GM19099 (cell line): ENCODE data around the gene PLPP4.

Experiments used
- POLR2A ChIP-seq: IDR thresholded peaks from 3 replicates; pipeline ENCODE4 v1.6.1; 2011; ENCODE audit warnings: low read depth; ENCODE audit not compliant: insufficient read length; ENCODE audit errors: extremely low read depth

PLPP4 gene

DNA sequence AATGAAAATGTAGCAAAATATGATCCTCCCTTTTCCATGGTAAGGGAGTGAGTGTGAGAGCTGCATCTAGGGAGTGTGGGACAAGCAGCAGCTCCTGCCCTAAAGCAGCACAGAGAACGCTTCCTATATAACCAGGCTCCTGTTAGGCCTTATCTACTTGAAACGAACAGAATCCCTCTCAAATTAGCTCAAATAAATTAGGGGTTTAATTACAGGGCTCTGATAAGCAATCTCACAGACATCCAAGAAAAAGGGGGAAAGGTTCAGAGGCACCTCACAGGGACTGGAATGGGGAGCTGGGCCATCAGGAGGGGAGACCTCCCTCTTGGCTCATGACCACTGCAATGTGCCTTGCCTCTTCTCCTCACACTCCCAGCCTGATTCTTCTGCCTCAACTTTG, 57.9 kb downstream of the PLPP4 start:
- no peak for TF ChIP-seq POLR2A

DNA sequence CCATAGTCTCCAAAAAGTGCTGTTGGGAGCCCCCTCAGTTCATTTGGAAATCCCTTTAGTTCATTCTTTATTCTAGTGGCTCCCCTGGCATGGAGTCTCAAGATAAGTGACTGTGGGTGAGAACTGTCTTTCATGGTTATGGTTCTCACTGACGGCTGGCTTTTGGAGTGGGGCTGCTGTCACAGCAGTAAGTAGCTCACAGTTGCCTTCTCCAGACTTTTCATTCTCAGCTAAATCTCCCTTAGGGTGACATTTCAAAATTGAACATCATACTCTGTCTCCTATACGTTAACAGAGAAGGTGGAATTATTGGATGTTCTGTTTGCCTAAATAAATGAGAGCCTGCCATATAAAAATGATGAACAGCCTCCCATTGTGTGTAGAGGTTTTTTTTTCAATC, 58.7 kb downstream of the PLPP4 start:
- TF ChIP-seq POLR2A: no peak

DNA sequence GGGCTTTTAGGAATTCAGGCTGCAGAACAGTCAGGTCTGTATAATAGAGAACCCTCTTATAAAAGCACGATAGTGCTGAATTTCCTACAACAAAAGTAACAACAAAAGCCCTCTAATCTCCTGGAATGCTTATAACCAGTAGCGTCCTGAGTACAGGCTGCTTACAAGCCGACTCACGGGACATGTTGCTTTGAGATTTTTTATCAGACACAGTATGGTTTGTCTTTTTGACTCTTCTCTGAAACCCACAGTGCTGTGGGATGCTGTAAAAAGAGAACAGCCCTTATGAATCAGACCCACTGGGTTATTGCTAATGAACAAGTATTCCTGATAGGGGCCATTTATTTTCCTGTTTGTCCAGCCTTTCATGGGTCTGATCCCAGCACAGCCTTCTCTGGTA, 59.4 kb downstream of the PLPP4 start:
- no peak for TF ChIP-seq POLR2A

DNA sequence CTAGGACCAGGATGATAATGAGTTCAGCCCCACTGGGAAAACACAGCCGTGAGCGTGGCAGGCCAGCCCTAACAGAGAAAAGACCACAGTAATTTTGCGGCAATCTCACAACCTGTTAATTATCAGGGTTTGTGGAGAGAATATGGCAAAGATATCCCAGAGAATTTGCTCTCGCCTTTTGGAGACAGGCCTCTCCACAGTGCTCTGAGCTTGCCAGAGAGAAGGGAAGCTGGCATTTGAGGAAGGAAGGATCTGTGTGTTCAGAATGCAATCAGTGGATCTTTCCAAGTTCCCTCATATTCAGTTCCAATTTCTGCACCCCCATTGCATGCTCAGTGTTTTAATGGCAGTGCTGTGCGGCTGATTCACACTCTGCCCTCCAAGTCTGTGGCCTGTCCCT, 60.2 kb downstream of the PLPP4 start:
- TF ChIP-seq POLR2A: no peak

DNA sequence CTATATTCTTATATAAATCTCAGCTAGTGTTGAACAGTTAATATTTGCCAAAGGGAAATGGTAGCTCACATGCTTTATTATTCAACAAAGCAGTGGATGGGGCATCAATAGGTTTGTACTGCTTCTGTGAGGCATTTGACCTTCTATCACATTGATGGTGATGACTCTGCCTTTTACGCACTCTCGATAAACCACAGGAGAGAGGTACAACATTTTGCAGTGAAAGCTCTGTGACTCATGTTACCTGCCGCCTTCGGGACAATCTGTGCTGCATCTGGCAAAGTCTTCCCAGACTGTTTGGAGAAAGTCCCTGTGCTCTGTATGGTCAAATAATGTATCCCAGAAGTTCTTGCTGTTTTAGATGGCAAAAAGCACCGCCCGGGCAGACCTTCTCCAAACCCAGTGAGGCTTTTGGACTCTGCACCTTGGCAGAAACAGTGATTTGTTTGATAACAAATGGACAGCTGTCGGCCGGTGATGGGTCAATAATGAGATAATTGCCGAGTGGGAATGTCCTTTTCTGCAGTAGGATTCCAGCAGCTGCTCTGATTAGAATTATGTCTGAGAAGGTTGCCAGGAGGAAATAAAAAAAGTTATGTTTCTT, 61.0 kb downstream of the PLPP4 start:
- no peak for TF ChIP-seq POLR2A

DNA sequence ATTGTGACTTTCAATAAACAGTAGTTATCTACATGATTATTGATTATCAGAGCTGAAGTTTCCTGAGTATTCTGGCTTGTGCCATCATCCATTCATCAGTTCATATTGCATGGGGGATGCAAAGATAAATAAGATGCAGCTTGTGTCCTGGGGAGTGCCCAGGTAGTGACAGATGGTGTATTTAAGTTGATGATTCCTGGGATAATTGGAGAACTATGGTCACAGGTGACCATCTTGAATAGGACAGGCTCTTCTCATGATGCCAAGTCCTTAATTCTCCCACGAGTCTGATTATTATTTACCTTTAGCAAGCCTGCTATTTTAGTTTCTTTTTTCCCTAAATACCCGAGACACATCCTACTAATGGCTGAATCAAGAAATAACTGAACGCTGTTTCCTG, 64.9 kb downstream of the PLPP4 start:
- no peak for TF ChIP-seq POLR2A

DNA sequence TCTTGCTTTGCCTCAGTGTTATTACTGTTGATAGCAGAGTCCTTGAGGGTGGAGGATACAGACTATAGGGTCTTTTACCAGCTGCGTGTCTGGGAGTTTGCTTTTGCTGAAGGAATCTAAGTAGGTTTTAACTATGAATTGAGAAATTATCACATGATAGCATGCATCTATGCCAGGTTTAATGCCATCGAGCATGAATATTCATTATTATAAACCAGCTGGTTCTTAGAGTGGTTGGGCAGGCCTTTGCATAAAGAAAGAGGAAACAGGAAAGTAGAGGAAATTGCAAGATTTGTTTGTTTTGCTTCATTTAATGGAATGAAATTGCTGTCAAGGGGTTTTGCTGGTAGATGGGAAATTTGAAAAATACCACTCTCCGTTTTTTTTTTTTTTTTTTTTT, 70.7 kb downstream of the PLPP4 start:
- TF ChIP-seq POLR2A: no peak

DNA sequence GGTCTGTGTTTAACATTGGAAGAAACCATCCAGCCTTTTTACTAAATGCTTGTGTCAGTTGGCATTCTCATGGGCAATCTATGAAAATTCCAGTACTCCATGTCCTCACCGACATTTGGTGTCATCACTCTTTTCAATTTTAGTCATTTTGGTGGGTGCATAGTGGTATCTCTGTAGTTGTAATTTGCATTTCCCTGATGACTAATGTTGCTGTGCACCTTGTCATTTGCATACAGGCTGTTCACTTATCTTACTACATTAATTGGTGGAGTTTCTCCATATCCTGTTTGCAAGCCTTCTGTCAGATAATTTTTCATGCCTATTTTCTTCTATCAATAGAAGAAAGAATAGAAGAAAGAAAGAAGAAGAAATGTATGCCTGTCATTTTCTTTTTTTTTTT, 73.7 kb downstream of the PLPP4 start:
- TF ChIP-seq POLR2A: no peak

DNA sequence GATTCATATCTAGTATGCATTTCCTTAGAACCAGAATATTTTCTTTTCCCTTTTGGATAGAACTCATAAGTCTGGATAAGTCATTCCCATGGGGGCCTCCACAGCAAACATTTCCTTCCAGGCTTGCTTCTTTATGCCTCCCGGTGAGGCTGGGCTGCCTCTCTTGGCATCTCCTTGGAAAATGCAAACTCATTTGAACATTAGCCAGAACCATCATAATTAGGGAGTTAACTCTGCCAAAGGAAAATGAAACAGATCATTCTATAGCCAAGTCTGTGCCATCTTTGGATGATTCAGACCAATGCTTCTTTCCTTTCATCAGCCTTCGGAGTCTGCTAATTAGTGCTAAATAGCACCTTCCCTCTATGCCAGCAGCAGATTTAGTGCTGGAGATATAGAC, 81.1 kb downstream of the PLPP4 start:
- TF ChIP-seq POLR2A: no peak

DNA sequence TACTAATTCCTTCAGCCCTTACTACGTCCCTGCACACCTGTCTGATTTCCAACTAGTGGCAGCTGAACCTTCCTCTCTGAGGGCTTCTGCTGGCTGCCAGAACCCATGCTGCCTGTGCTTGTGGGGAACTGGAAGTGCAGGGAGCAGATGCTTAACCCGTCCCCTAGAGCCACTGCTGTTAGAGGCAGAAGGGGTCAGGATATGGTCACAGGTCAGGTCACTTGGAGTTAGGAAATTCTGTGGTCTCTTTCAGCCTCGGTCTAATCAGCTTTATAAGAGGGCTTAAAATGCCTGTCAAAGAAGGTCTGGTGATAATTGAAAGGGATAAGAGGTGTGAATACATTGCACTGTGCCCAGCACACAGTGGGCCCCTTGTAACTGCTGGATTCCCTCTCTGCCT, 82.0 kb downstream of the PLPP4 start:
- TF ChIP-seq POLR2A: no peak

DNA sequence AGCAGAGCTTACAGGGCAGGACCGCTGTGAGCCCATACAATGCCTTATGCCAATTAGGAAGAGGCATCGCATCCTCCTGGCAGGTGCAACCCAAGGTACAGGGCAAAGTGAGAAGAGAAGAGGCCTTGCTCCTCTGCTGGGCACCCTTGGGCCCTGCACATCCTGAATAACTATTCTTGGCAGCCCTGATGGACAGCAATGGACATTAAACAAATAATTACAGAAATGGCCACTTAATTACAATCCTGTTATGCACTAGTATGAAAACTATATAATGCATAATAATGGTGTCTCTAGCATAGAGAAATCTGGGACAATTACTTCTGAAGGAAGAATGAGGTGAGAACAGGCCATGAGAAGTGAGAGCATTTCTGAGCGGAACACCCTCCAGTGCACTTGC, 83.5 kb downstream of the PLPP4 start:
- TF ChIP-seq POLR2A: no peak

DNA sequence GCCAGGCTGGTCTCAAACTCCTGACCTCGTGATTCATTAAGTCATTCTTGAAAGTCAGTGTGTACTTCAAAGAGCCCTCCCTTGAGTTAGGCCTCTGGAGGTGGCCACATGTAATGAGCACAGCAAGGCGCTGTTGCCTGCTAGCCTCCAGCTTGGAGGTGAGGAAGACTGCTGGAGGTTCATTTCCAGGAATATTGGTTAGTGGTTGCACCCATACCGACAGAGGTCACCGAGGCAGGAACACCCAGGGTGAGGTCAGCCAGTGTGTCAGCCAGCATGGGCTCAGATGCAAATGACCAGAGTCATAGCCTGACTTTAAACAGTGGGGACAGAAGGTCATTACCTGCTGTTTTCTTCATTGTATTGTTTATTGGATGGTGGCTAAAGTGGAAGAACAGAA, 85.0 kb downstream of the PLPP4 start:
- TF ChIP-seq POLR2A: no peak

DNA sequence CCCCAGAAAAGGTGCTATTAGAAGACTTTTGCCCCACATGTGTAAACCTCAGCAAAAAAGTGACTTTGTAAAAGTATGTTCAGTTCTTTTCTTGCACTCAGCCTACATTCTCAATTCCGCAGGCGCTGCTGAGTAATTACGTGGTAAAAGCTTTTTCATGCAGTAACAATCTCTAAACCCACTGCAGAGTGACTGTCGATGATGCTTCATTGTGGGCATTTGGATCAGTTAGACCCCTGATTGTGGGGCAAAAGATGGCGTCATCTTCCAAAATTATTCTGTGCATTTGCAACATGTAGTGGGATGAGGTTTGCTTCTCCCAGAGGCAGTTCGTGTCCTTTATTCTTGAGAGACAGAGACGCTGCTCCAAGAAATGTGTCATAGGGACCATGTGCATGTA, 85.6 kb downstream of the PLPP4 start:
- TF ChIP-seq POLR2A: no peak

DNA sequence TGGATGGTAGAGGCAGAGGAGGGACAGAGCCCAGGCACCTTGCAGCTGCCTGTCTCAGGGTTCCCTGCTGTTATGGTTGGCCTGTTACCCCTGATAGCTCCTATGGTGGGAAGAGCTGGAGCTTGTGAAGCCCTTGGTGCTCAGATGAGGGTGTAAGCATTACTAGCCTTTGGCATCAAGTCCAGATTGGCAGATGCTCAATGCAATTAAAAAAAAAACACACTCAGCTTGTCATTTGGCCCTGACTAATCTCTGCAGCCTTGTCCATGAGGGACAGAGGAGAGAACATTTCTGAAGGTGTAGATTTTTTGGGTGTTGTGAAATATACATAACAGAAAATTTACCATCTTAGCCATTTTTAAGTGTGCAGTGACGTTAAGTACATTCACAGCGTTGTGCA, 86.3 kb downstream of the PLPP4 start:
- no peak for TF ChIP-seq POLR2A

DNA sequence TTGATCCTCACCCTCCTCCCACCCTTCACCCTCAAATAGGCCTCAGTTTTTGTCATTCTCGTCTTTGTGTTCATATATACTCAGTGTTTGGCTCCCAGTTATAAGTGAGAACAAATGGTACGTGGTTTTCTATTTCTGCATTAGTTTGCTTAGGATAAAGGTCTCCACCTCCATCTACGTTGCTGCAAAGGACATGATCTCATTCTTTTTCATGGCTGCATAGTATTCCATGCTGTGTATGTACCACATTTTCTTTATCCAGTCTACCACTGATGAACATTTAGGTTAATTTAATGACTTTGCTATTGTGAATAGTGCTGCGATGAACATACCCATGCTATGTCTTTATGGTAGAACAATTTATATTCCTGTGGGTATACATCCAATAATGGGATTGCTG, 91.2 kb downstream of the PLPP4 start:
- TF ChIP-seq POLR2A: no peak

DNA sequence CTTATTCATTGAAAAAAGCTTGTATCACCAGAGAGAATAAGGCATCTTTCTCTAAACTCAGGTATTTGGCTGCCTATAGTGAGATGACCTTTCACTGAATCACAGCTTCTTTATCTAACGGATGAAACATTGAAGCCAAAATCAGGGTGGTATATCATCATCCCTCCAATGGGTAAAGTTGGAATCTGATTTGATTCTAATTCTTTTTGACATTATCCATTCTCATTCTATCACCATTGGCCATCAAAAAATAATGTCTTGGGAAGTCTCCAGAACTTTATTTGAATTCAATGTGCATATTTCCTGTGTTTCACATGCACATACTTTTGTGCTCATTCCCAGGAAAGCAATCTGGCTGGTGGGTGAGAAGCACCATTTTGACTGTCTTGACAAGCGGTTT, 95.2 kb downstream of the PLPP4 start:
- TF ChIP-seq POLR2A: no peak

DNA sequence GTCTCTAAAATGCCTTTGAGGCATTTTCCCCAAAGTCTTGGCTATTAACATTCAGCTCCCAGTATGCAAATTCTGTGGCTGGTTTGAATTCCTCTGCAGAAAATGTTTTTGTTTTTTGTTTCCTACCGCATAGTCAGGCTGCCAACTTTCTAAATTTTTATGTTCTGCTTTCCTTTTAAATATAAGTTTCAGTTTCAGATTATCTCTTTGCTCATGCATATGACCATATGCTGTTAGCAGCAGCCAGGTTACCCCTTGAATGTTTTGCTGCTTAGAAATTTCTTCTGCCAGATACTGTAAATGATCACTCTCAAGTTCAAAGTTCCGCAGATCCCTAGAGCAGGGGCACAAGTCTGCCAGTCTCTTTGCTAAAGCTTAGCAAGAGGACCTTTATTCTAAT, 96.9 kb downstream of the PLPP4 start:
- TF ChIP-seq POLR2A: no peak
